Astrocyte of the cerebellum (primary cell): ENCODE results near the gene EVL.

Experiments used
- DNase-seq: peaks from one replicate; pipeline ENCODE4 v3.0.0-alpha.2; 2011; ENCODE audit warnings: low read depth
- H3K4me3 ChIP-seq: 2 replicates; pipeline ENCODE4 v1.5.1; 2011; ENCODE audit warnings: mild to moderate bottlenecking, low read depth, low read length, moderate library complexity
- in situ Hi-C: cut with HindIII; loops from 2 replicates; pipeline ENCODE4 v1.10.0; 2017; ENCODE audit warnings: low sequenced_read_pairs
- TF ChIP-seq, protein P1 (sequence below): IDR thresholded peaks from 2 replicates; pipeline ENCODE4 v1.5.1; 2012; ENCODE audit warnings: low read length, low read depth, moderate library complexity, mild to moderate bottlenecking; ENCODE audit errors: missing control alignments

The EVL gene

DNA sequence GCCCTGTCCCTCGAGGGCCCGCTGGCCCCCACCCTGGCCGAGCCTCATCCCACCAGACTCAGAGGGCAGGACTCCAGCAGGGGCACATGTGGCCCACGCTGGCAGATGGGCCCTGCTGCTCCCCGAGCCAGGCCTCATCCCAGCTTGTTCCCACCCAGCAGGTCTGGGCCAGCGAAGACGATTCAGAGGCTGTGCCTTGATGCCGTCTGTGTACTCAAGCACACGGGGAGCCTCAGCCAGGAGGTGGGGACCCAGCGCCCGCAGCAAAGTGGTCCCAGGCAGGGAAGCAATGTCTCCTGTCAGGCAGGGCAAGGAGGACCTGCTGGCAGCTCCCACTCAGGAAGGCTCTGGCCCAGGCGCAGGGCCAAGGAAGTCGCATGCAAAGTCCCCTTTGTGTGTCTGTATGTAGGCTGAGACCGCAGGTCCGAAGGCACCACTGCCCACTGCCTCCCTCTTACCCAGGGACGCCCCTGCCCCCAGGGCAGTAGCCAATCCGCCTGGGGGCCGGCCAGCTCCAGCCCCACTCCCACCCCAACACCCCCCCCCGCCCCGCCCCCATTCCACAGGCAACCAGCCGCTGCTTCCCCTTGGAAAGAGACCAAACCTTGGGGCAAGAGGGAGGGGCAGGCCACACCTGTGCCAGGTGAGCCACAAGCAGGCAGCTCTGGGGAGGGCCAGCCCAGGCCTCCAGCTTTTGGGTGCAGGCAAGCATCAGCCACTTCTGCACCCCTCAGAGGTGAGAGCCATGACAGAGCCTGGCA is 84.8 kb downstream of the EVL start:
- in situ Hi-C loops: no loop called here

DNA sequence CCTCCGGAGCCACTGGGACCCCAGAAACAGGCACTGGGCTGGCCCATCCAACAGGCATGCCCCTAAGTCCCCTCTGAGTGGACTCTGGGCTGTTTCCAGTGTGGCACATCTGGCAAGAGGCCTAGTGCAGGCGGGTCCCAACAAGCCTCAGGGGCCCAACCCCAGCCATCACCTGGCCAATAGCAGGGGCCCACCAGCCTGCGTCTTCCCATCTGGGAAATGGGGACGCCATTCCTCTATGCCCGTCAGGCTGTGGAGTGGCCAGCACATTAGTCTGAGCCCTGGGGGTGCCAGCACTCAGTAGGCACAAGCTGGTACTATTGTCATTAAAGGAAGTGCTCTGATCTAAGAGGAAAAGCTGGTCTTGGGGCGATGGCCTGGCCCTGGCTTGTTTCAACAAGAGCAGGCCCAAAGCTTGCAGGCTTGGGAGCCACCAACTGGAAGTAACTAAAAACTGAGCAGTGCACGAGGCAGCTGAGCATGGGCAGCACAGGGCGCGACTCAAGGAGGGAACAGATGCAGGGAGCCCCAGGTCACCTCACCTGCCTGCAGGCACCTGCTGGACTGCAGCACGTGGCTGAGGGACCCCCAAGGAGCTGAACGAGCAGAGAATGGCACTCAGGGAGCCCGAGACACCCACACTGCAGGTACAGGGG is 85.8 kb downstream of the EVL start:
- in situ Hi-C loops: no loop called here

More for the DNA sequence above, 84.8 kb downstream of the EVL start:
- TF ChIP-seq, protein P1, sequence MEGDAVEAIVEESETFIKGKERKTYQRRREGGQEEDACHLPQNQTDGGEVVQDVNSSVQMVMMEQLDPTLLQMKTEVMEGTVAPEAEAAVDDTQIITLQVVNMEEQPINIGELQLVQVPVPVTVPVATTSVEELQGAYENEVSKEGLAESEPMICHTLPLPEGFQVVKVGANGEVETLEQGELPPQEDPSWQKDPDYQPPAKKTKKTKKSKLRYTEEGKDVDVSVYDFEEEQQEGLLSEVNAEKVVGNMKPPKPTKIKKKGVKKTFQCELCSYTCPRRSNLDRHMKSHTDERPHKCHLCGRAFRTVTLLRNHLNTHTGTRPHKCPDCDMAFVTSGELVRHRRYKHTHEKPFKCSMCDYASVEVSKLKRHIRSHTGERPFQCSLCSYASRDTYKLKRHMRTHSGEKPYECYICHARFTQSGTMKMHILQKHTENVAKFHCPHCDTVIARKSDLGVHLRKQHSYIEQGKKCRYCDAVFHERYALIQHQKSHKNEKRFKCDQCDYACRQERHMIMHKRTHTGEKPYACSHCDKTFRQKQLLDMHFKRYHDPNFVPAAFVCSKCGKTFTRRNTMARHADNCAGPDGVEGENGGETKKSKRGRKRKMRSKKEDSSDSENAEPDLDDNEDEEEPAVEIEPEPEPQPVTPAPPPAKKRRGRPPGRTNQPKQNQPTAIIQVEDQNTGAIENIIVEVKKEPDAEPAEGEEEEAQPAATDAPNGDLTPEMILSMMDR: no peak
- no peak for DNase-seq
- no peak overlapping the region for H3K4me3 ChIP-seq

DNA sequence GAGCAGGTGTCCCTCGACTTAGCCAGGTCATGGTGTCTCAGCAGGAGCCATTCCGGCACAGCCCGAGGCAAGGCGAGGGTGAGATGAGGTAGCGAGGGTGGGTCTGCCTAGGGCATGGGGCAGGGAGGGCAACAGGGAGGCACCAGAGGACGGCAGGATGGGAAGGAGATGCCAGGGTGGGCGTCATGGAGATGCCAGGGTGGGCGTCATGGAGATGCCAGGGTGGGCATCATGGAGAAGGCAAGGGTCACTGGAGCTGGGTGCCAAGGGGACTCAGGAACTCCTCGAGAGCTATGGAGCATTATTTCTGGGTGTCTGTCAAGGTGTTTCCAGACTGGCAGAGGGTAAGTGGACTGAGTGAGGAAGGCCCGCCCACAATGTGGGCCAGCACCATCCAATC is 86.9 kb downstream of the EVL start:
- H3K4me3 ChIP-seq: no peak overlapping the region
- in situ Hi-C loops: no loop called here
- TF ChIP-seq, protein P1: no peak
- no peak for DNase-seq

More for the DNA sequence above, 85.8 kb downstream of the EVL start:
- no peak overlapping the region for H3K4me3 ChIP-seq
- TF ChIP-seq, protein P1: no peak
- no peak for DNase-seq

DNA sequence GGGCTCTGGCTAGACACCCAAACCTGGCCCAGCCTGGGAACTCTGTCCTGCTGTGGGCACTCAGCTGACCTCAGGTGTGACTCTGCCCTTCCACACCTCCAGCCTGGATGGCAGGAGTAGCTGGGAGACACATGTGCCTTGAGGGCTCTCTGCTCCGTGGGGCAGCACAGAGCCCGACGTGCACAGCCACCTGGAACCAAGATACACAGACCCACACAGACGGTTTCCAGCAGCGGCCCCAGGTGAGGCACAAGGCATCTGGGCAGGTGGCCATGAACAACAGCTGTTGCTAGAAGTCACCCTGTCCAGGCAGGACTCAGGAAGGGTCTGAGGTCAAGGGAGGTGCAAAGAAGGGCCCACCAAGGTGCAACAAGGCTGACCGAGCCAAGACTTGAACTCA is 88.3 kb downstream of the EVL start:
- TF ChIP-seq, protein P1: no peak
- in situ Hi-C loops: no loop called here
- DNase-seq: no peak
- H3K4me3 ChIP-seq: no peak overlapping the region

DNA sequence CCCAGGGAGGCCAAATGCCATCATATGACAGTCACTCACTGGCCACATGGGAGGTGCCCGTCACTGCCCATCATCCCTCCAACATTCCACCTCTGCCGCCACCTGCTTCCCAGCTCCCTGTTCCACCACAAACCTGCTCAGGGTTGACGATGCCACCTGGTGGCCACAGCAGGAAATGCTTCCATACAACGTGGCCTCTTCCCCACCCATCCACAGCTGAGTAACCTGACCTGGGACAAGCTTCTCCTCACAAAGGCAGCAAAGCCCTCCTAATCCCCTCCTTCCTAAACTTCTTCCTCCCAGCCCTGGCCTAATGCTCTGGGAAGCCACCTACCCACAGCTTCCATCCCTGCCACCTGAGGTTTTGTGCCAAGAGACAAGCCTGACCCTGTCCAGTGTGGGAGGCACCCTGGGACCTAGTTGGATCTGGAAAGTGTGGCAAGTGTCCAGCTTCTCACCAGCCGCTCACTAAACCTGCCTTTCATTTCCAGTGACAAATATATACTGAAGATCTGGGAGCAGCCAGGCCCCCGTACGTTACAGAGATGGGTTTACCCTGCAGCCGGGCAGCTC is 89.9 kb downstream of the EVL start:
- TF ChIP-seq, protein P1: peak; percentile 54
- in situ Hi-C loops: no loop called here
- no peak overlapping the region for H3K4me3 ChIP-seq
- DNase-seq: no peak

DNA sequence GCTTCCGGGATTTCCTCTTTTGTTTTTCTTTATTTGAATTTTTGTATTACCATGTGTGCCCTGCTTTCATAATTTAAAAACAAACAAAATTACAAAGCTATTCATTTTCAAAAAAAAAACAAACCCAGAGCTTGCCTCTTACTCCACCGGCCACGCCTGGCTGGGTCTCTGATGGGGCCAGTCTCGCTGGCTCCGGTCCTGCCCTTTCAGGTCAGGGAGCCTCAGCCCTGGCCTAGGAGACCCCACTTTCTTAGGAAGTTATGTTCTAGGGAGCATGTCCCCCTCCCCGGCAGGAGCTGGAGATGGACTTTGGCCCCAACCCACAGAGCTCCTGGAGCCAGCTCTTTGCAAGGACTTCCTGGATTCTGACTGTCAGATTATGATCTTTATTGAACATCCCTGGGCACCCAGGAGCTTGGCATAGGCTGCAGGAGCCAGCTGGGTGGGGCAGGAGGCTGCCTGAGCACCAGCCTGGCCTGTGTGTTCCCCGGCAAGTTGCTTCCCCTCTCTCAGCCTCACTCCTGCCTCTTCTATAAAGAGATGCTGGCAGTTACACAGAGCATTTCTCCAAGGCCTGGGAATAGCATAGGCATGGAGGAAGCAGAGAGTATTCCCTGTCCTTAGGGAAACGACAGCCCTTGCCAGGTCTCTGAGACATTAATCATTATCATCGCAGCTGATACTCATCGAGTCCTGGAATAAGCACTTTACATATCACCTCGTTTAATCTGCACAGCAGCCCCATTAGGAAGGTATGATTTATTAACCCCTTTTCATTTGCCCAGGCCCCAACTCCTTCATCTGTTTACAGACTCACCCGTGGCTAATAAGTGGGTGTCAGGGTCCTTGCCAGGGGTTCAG is 90.8 kb downstream of the EVL start:
- DNase-seq: no peak
- in situ Hi-C loops: no loop called here
- no peak overlapping the region for H3K4me3 ChIP-seq
- TF ChIP-seq, protein P1: no peak
